Measurements from ENCODE around the gene GPHN.

DNA sequence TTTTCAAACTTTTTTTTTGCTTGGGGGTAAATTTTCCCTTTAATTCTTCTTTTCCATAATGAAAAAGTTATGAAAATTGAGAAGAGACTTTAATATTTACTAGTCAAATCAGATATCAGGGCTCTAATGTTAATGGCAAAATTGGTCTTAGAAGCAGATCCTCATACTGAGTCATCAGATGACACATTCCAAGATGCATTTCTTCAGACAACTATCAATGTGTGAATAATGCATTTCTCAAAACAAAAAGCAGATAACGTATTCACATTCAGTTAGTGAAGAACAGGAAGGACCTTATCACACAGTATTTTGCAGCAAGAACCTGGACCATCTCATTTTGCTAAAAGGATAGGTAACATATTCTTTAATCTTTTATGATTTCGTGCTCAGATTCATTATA, 130.7 kb downstream of the GPHN start:
- TF ChIP-seq, protein P1, sequence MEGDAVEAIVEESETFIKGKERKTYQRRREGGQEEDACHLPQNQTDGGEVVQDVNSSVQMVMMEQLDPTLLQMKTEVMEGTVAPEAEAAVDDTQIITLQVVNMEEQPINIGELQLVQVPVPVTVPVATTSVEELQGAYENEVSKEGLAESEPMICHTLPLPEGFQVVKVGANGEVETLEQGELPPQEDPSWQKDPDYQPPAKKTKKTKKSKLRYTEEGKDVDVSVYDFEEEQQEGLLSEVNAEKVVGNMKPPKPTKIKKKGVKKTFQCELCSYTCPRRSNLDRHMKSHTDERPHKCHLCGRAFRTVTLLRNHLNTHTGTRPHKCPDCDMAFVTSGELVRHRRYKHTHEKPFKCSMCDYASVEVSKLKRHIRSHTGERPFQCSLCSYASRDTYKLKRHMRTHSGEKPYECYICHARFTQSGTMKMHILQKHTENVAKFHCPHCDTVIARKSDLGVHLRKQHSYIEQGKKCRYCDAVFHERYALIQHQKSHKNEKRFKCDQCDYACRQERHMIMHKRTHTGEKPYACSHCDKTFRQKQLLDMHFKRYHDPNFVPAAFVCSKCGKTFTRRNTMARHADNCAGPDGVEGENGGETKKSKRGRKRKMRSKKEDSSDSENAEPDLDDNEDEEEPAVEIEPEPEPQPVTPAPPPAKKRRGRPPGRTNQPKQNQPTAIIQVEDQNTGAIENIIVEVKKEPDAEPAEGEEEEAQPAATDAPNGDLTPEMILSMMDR (IDR thresholded peaks at IDR 0.05) = no peak
- no peak for TF ChIP-seq POLR2A (IDR thresholded peaks at IDR 0.05)

Measured in Peyer's patch (tissue), 4 donors.